AG09319 (cell line): ENCODE results near the gene FRS3.
A peak's percentile ranks its signal among the peaks of the same experiment; 100 is the strongest.

Experiments
- DNase-seq: peaks from one replicate; pipeline ENCODE4 v3.0.0-alpha.2; 2010; ENCODE audit warnings: low read depth; ENCODE audit errors: extremely low read depth
- CTCF ChIP-seq: IDR thresholded peaks from 2 replicates; pipeline ENCODE4 v1.5.1; 2011; ENCODE audit warnings: low read depth, mild to moderate bottlenecking, inconsistent platforms, low read length, moderate library complexity

The FRS3 gene

GRCh38 chr6:41805830-41806774 lies 26.4 kb upstream of the FRS3 start:
- TF ChIP-seq CTCF = no peak
- no peak for DNase-seq

DNA sequence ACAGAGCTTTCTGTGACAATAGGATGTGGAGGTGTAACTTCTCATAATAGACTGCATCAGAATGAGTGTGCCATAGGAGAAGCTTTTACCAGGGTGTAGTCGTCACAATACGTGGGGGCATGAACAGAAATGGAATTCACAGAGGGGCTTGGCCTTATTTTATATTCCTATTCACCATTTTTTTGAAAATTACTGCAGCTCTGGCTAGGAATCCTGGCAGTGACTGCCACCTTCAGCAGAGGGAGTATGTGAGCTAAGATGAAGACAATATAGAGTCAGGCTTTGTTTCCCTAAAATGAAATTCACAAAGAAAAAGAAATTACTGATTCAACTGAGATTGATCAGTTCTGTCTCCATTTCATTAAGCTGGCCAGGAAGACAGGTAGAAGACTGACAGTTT lies 21.7 kb upstream of the FRS3 start:
- TF ChIP-seq CTCF = peak; percentile 54
- DNase-seq = no peak

- no peak for DNase-seq
- TF ChIP-seq CTCF = no peak
Measured at GRCh38 chr6:41799559-41799911, 19.8 kb upstream of the FRS3 start.

- TF ChIP-seq CTCF = no peak
- no peak for DNase-seq
Measured at GRCh38 chr6:41798901-41799558, 19.3 kb upstream of the FRS3 start.

- no peak for DNase-seq
Measured at GRCh38 chr6:41796474-41796873, 16.8 kb upstream of the FRS3 start.

GRCh38 chr6:41791984-41792383 lies 12.3 kb upstream of the FRS3 start:
- TF ChIP-seq CTCF = no peak
- no peak for DNase-seq

More at GRCh38 chr6:41796474-41796873, 16.8 kb upstream of the FRS3 start:
- no peak for TF ChIP-seq CTCF

GRCh38 chr6:41791305-41791704 lies 11.6 kb upstream of the FRS3 start:
- DNase-seq = no peak
- TF ChIP-seq CTCF = no peak
